HEK293 (cell line): ENCODE results near the gene ZDHHC9.

Experiments used
- CTCF ChIA-PET: fragments of 350-600 bp; formaldehyde crosslinking; extraction: SDS; loops from one replicate; lab custom pipeline; 2021; ENCODE audit warnings: antibody characterized with exemption; lab: Yijun Ruan, JAX
- POLR2A ChIA-PET: fragments of 300-600 bp; formaldehyde crosslinking; extraction: SDS; loops from one replicate; lab custom pipeline; 2020; ENCODE audit warnings: antibody characterized with exemption, inconsistent platforms; lab: Yijun Ruan, JAX
- H3K27ac ChIP-seq: fragments of 200-500 bp; sonication (Bioruptor generic); 2 replicates; pipeline ENCODE4 v1.5.1; 2014; ENCODE audit warnings: low read depth, low read length, control low read depth, inconsistent platforms; ENCODE audit errors: extremely low read depth
- H3K36me3 ChIP-seq, 2 experiments: fragments of 200-500 bp in 1 of 2; sonication (Bioruptor generic) in 1 of 2; 1 replicate in 1 of 2; 2 replicates in 1 of 2; pipeline ENCODE4 v1.5.1; 2014 to 2017; ENCODE audit warnings: inconsistent platforms in 2 of 2, low read length in 2 of 2; ENCODE audit not compliant: control insufficient read depth in 2 of 2, insufficient read depth in 1 of 2
- H3K4me1 ChIP-seq: fragments of 200-500 bp; sonication (Bioruptor generic); 2 replicates; pipeline ENCODE4 v1.5.1; 2014; ENCODE audit warnings: mild to moderate bottlenecking, low read length, inconsistent platforms; ENCODE audit not compliant: control insufficient read depth, insufficient read depth
- H3K4me3 ChIP-seq: 2 replicates; pipeline ENCODE4 v1.5.1; 2011; ENCODE audit warnings: low read depth, mild to moderate bottlenecking, control low read depth, low read length, moderate library complexity
- H3K9me3 ChIP-seq: fragments of 200-500 bp; sonication (Bioruptor generic); 2 replicates; pipeline ENCODE4 v1.5.1; 2014; ENCODE audit warnings: low read depth, low read length, inconsistent platforms; ENCODE audit not compliant: control insufficient read depth, insufficient read depth
- KLF9 ChIP-seq: fragments of 450-650 bp; formaldehyde crosslinking; IDR thresholded peaks from 2 replicates; pipeline ENCODE4 v1.5.1; 2016; ENCODE audit warnings: missing biosample characterization, missing genetic modification characterization, low read depth
- MYNN ChIP-seq: fragments of 450-650 bp; formaldehyde crosslinking; IDR thresholded peaks from 2 replicates; pipeline ENCODE4 v1.5.1; 2016; ENCODE audit warnings: missing biosample characterization, missing genetic modification characterization, borderline replicate concordance
- ZBTB10 ChIP-seq: fragments of 450-650 bp; formaldehyde crosslinking; IDR thresholded peaks from 2 replicates; pipeline ENCODE4 v1.5.1; 2016; ENCODE audit warnings: missing biosample characterization, missing genetic modification characterization
- ZBTB48 ChIP-seq: fragments of 450-650 bp; formaldehyde crosslinking; IDR thresholded peaks from 2 replicates; pipeline ENCODE4 v1.5.1; 2016; ENCODE audit warnings: missing biosample characterization, missing genetic modification characterization
- ZBTB6 ChIP-seq: fragments of 450-650 bp; formaldehyde crosslinking; IDR thresholded peaks from 2 replicates; pipeline ENCODE4 v1.5.1; 2017; ENCODE audit warnings: missing biosample characterization, missing genetic modification characterization
- ZNF138 ChIP-seq: fragments of 450-650 bp; formaldehyde crosslinking; IDR thresholded peaks from 2 replicates; pipeline ENCODE4 v1.5.1; 2016; ENCODE audit warnings: missing biosample characterization, missing genetic modification characterization, borderline replicate concordance
- ZNF280D ChIP-seq: fragments of 450-650 bp; formaldehyde crosslinking; IDR thresholded peaks from 2 replicates; pipeline ENCODE4 v1.5.1; 2016; ENCODE audit warnings: missing biosample characterization, missing genetic modification characterization
- ZNF292 ChIP-seq: fragments of 450-650 bp; formaldehyde crosslinking; IDR thresholded peaks from 2 replicates; pipeline ENCODE4 v1.5.1; 2016; ENCODE audit warnings: low read depth, missing biosample characterization, missing genetic modification characterization, borderline replicate concordance
- ZNF302 ChIP-seq: fragments of 450-650 bp; formaldehyde crosslinking; IDR thresholded peaks from 2 replicates; pipeline ENCODE4 v1.5.1; 2016; ENCODE audit warnings: missing biosample characterization, missing genetic modification characterization, low read depth
- ZNF350 ChIP-seq: fragments of 450-650 bp; formaldehyde crosslinking; IDR thresholded peaks from 2 replicates; pipeline ENCODE4 v1.5.0; 2017; ENCODE audit warnings: missing biosample characterization, mild to moderate bottlenecking, missing genetic modification characterization
- ZNF394 ChIP-seq: fragments of 450-650 bp; formaldehyde crosslinking; IDR thresholded peaks from 2 replicates; pipeline ENCODE4 v1.5.1; 2016; ENCODE audit warnings: missing biosample characterization, missing genetic modification characterization, mild to moderate bottlenecking, moderate library complexity, borderline replicate concordance
- ZNF473 ChIP-seq: fragments of 450-650 bp; formaldehyde crosslinking; IDR thresholded peaks from 2 replicates; pipeline ENCODE4 v1.5.1; 2017; ENCODE audit warnings: missing biosample characterization, missing genetic modification characterization
- ZNF530 ChIP-seq: fragments of 450-650 bp; formaldehyde crosslinking; IDR thresholded peaks from 2 replicates; pipeline ENCODE4 v1.5.1; 2016; ENCODE audit warnings: low read depth, missing biosample characterization, missing genetic modification characterization
- ZNF560 ChIP-seq: fragments of 450-650 bp; formaldehyde crosslinking; IDR thresholded peaks from 2 replicates; pipeline ENCODE4 v1.5.1; 2017; ENCODE audit warnings: missing biosample characterization, missing genetic modification characterization, borderline replicate concordance

The ZDHHC9 gene

GRCh38 chrX:129773649-129774458 lies 69.8 kb downstream of the ZDHHC9 start (continued):
- TF ChIP-seq ZNF280D (tag by site-specific recombination): no peak

- no peaks in the 10 kb centered on the region for H3K36me3 ChIP-seq
- H3K27ac ChIP-seq: no peak overlapping the region
- ChIA-PET POLR2A (no interaction called here), CTCF (interaction anchor here (1.5 kb wide), 1 partner anchor 46 kb away, joined by 3 read pairs; no protein-coding TSS in a partner anchor)
- H3K9me3 ChIP-seq: no peaks in the 10 kb centered on the region
- no peaks in the 10 kb centered on the region for H3K4me1 ChIP-seq
- no peak for TF ChIP-seq ZNF530 (tag by site-specific recombination)
- no peak for TF ChIP-seq ZNF138 (tag by site-specific recombination)
- TF ChIP-seq ZNF560 (tag by site-specific recombination): no peak
- TF ChIP-seq ZNF302 (tag by site-specific recombination): no peak
- no peak for TF ChIP-seq ZNF292
- TF ChIP-seq ZBTB6 (tag by site-specific recombination): no peak
- TF ChIP-seq MYNN (tag by site-specific recombination): no peak
- TF ChIP-seq ZNF350: no peak
- no peak for TF ChIP-seq ZNF473 (tag by site-specific recombination)
- no peak for TF ChIP-seq ZBTB48
- no peak for TF ChIP-seq KLF9 (tag by site-specific recombination)
- TF ChIP-seq ZNF394 (tag by site-specific recombination): no peak
- no peak for TF ChIP-seq ZBTB10
- TF ChIP-seq, all 188 proteins: peak for 0
- H3K4me3 ChIP-seq: no peak overlapping the region
These were observed 70.8 kb downstream of the ZDHHC9 start for GRCh38 chrX:129772796-129773431.
